ENCODE results near the gene CAPZA1.

CAPZA1 gene

DNA sequence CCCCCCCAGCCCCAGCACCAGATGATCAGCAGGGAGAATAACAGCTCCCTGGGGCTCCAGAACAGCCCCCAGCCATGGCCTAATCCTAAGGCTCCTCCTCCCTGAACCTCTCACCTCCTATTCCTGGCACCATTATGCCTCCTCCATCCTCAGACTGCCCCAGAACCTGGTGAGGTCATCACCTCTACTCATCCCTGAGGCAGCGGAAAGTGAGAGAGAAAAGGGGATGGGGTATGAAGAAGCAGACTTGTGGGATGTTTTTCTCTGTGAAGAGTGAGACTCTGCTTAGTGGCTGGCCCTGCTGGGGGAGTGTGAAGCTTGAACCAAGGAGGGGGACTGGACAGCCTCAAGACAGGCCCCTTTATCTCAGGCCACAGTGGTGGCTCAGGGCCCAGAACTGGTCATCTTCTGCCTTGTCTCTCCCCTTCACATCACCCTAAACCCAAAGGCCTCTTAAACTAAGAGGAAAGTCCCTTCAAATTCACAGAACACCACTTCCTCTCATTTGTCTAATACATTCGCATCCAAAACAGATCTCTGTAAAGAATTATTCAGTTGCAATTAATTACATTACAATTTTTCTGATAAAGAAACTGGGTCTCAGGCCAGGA lies 97.7 kb downstream of the CAPZA1 start:
- DNase-seq = no peak

DNA sequence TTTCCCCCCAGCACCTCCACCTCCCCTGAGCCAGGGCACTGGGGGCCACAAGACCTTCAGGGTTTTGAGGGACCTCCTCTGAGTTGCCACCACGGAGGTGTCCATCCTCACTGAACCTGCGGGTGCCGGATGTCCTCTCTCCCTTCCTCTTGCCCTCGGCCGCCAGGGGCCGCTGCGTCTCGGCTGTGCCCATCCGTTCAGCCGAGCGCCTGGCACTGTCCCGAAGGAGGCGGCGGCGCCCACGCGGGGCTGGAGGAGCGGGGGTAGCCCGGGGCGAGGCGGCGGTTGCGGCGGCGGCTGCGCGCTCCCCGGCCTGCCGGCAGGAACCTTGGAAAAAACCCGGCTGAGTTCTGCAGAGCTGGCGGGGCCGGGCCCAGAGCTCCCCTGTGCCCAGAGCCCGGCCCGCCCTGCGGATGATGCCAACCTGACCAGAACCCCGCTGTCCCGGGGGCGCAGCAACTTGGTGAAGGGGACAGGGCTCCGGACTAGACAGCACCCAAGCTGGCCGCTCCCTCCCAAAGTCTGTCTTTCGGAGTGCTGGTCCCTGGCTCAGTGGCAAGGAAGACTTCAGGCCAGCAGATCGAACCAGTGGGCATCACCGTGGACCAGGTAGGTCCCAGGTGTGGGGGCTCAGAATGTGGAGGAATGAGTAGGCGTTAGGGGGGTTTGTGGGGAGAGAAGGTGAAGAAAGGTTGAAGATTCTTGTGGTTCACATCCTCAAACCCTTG lies 99.2 kb downstream of the CAPZA1 start:
- DNase-seq = peak; percentile 71

DNA sequence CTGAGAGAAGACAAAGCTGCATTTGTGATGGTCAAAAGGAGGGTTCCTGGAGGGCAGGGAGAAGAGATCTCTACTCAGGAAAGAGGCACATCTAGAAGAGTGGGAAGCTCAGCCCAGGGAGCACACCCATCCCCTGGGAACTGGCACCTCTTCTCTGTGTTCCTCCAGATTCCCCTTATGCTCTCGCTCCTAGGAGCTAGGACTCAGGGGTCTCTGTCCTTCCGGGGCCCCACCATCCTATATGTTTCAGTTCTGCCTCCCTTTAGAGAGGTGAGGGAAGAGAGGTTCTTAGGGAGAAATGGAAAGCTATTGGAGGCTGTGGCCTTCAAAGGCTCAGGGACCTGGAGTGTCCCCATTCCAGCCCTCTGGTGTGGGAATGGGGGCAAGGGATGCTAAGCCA lies 100.1 kb downstream of the CAPZA1 start:
- no peak for DNase-seq

DNA sequence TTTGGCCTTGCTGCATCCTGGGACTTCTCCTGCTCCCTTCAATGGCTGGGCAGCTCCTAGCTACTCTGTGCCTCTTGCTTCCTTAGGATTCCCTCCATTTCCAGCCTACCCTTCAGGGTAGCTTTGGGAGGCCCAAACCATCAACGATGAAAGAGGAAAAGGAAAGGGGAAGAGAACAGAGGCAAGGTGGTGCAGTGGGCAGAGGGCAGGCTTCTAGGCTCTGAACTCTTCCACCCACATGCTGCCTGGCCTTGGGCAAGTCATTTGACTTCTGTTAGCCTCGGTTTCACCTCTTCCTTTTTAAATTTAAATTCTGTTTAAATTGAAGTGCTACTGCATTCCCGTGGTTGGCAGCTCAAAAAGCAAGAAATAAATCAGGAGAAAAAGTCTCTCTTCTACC lies 101.2 kb downstream of the CAPZA1 start:
- DNase-seq = no peak

Data from stimulated activated CD4-positive, alpha-beta T cell treated with anti-CD3 and anti-CD28 coated beads, Interleukin-1b, Interleukin-23, amount 100 ng/mL, for 48 hours (primary cell).